A375 (cell line): ENCODE data around the gene SLC25A10. TPM values are rescaled to one million over a fixed set of nuclear protein-coding genes. Genes with fewer than 3 reads are reported as not detected.

Experiments used
- small RNA-seq: library from RNA; depleted of rRNA; stranded (forward); fragments of <200 nt; gene quantifications from one replicate; pipeline ENCODE3, GENCODE V24; 2014
- total RNA-seq: library from RNA; depleted of rRNA; stranded (reverse); fragments of >200 nt; shearing (Covaris generic); gene quantifications from 2 replicates; pipeline ENCODE4 v1.2.3, GENCODE V29; 2014; rRNA removed

SLC25A10 gene
- 55.5 and 62.1 TPM in 2 replicates for total RNA-seq

GRCh38 chr17:81711814-81712467 is at the start of gene SLC25A10:
TSS of gene SLC25A10 (plus strand) at chr17:81712284. CDS start at chr17:81712427, 143 bp downstream.

GRCh38 chr17:81666342-81667191 is 45.5 kb upstream of the SLC25A10 start, which contains the start of the genes CCDC137 and OXLD1:
TSS of gene CCDC137 (plus strand) at chr17:81666737. CDS start at chr17:81666767, 30 bp downstream.
TSS of gene OXLD1 (minus strand) at chr17:81666605. CDS start at chr17:81666577, 28 bp downstream.

GRCh38 chr17:81683584-81684441 is 28.3 kb upstream of the SLC25A10 start, which contains the start of the genes ARL16 and HGS:
TSS of gene ARL16 (minus strand) at chr17:81683797. CDS start at chr17:81683753, 44 bp downstream.
TSS of gene HGS (plus strand) at chr17:81684011. CDS start at chr17:81684067, 56 bp downstream.

GRCh38 chr17:81702934-81703746 is 8.9 kb upstream of the SLC25A10 start, which contains the start of gene MRPL12:
TSS of gene MRPL12 (plus strand) at chr17:81703367. CDS start at chr17:81703502, 135 bp downstream.

Small RNA genes lying within 50 kb of the gene (small RNA-seq; reads per million reads assigned to genes)
- gene MIR6786 = not detected

Other genes with a start within 250 kb of the SLC25A10 start
- gene ACTG1, start 199.5 kb upstream of the SLC25A10 start, total RNA-seq = 2,933 and 5,081 TPM in 2 replicates
- gene FSCN2, start 183.9 kb upstream of the SLC25A10 start, total RNA-seq = 0.08 and 0.50 TPM in 2 replicates
- gene FAAP100, start 159.9 kb upstream of the SLC25A10 start, total RNA-seq = 28.7 and 29.0 TPM in 2 replicates
- 46.8 and 62.1 TPM in 2 replicates for gene NPLOC4, start 75.2 kb upstream of the SLC25A10 start, total RNA-seq
- gene TSPAN10, start 75.1 kb upstream of the SLC25A10 start, total RNA-seq = 1.7 and 2.2 TPM in 2 replicates
- 0.64 TPM in 1 of 2 replicates, not detected in the other for gene PDE6G, start 55.7 kb upstream of the SLC25A10 start, total RNA-seq
- gene OXLD1, start 45.7 kb upstream of the SLC25A10 start, total RNA-seq = 93.6 and 127 TPM in 2 replicates
- 56.2 and 57.7 TPM in 2 replicates for gene CCDC137, start 45.5 kb upstream of the SLC25A10 start, total RNA-seq
- gene ARL16, start 28.5 kb upstream of the SLC25A10 start, total RNA-seq = 47.6 and 51.0 TPM in 2 replicates
- gene HGS, start 28.3 kb upstream of the SLC25A10 start, total RNA-seq = 159 and 172 TPM in 2 replicates
- 42.8 and 60.5 TPM in 2 replicates for gene MRPL12, start 8.9 kb upstream of the SLC25A10 start, total RNA-seq
- not detected in 2 replicates for gene GCGR, start 91.9 kb downstream of the SLC25A10 start, total RNA-seq
- 73.0 and 96.0 TPM in 2 replicates for gene MCRIP1, start 121.0 kb downstream of the SLC25A10 start, total RNA-seq
- 0.61 TPM in 1 of 2 replicates, not detected in the other for gene PPP1R27, start 122.8 kb downstream of the SLC25A10 start, total RNA-seq
- gene P4HB, start 148.3 kb downstream of the SLC25A10 start, total RNA-seq = 716 and 811 TPM in 2 replicates
- 229 and 255 TPM in 2 replicates for gene ARHGDIA, start 159.1 kb downstream of the SLC25A10 start, total RNA-seq
- gene ALYREF, start 179.3 kb downstream of the SLC25A10 start, total RNA-seq = 423 and 436 TPM in 2 replicates
- 135 and 136 TPM in 2 replicates for gene ANAPC11, start 179.4 kb downstream of the SLC25A10 start, total RNA-seq
- gene NPB, start 190.0 kb downstream of the SLC25A10 start, total RNA-seq = 0.11 and 0.24 TPM in 2 replicates
- gene PCYT2, start 199.1 kb downstream of the SLC25A10 start, total RNA-seq = 27.0 and 32.0 TPM in 2 replicates
- 31.6 and 35.1 TPM in 2 replicates for gene SIRT7, start 205.9 kb downstream of the SLC25A10 start, total RNA-seq
- gene MAFG, start 215.5 kb downstream of the SLC25A10 start, total RNA-seq = 23.1 and 24.7 TPM in 2 replicates
- 190 and 198 TPM in 2 replicates for gene PYCR1, start 225.0 kb downstream of the SLC25A10 start, total RNA-seq
- not detected in 2 replicates for gene MYADML2, start 234.9 kb downstream of the SLC25A10 start, total RNA-seq
- 0.11 TPM in 1 of 2 replicates, not detected in the other for gene NOTUM, start 248.9 kb downstream of the SLC25A10 start, total RNA-seq